HCT116 (cell line): ENCODE measurements around the gene SMIM33. TPM values are rescaled to one million over a fixed set of nuclear protein-coding genes. Genes with fewer than 3 reads are reported as not detected.

ENCODE experiments used
- ATAC-seq: fragments of 200-7000 bp; cut with Tn5 transposase; 2 replicates; pipeline ENCODE4 v1.9.1; 2020; ENCODE audit warnings: mild to moderate bottlenecking, moderate library complexity
- BruUV-seq: library from RNA; stranded (reverse); fragments of 400-500 nt; replicated peaks from 2 replicates; lab custom pipeline; 2021; lab: Mats Ljungman, UMichigan
- CTCF ChIA-PET: fragments of 300-600 bp; sonication (Branson Sonifier 250); formaldehyde crosslinking; loops from one replicate; lab custom pipeline; 2021; ENCODE audit warnings: antibody characterized with exemption; lab: Charles Lee
- POLR2A ChIA-PET: fragments of 300-600, 350-600 bp; sonication (Branson Sonifier 250); formaldehyde crosslinking; loops from one replicate; lab custom pipeline; 2021; ENCODE audit warnings: antibody characterized with exemption; lab: Charles Lee
- RAD21 ChIA-PET, 2 experiments: fragments of 300-600 bp; sonication (Branson Sonifier 250); formaldehyde crosslinking; loops; one replicate each; lab custom pipeline; 2023; ENCODE audit warnings: low total read pairs in 2 of 2; ENCODE audit not compliant: uncharacterized antibody in 2 of 2, unreplicated experiment in 2 of 2, low non-redundant PET in 1 of 2; lab: Charles Lee
- DNase-seq: peaks from one replicate; pipeline ENCODE4 v3.0.0-alpha.2; 2010; ENCODE audit warnings: low read depth, low spot score
- H2AFZ ChIP-seq: fragments of 200-600 bp; shearing (Covaris generic), sonication (generic); 2 replicates; pipeline ENCODE4 v1.6.1; 2017; ENCODE audit warnings: low read depth, mixed run types, mixed read lengths, antibody characterized with exemption, low read length; ENCODE audit not compliant: poor library complexity, severe bottlenecking
- H3K27ac ChIP-seq: 2 replicates; pipeline ENCODE4 v1.5.1; 2012; ENCODE audit warnings: low read depth, low read length
- H3K27me3 ChIP-seq: fragments of 200-600 bp; sonication (generic); 2 replicates; pipeline ENCODE4 v1.6.1; 2016; ENCODE audit warnings: mixed run types, low read length, mixed read lengths; ENCODE audit not compliant: insufficient read depth
- H3K36me3 ChIP-seq, 2 experiments: fragments of 200-500 bp in 1 of 2; fragments of 200-600 bp in 1 of 2; sonication (Bioruptor generic) in 1 of 2; sonication (generic) in 1 of 2; 2 replicates each; pipeline versions ENCODE4 v1.5.1 to v1.6.1; 2014 to 2016; ENCODE audit warnings: low read length in 2 of 2, inconsistent platforms in 1 of 2, mixed read lengths in 1 of 2, mixed run types in 1 of 2; ENCODE audit not compliant: insufficient read depth in 2 of 2, control insufficient read depth in 1 of 2
- H3K4me1 ChIP-seq, 2 experiments: fragments of 200-600 bp in 1 of 2; sonication (generic) in 1 of 2; 2 replicates each; pipeline versions ENCODE4 v1.5.1 to v1.6.1; 2012 to 2017; ENCODE audit warnings: low read length in 2 of 2, inconsistent platforms in 1 of 2, mild to moderate bottlenecking in 1 of 2, mixed read lengths in 1 of 2, mixed run types in 1 of 2, moderate library complexity in 1 of 2; ENCODE audit not compliant: insufficient read depth in 2 of 2, control insufficient read depth in 1 of 2
- H3K4me2 ChIP-seq: fragments of 200-600 bp; sonication (generic); 2 replicates; pipeline ENCODE4 v1.6.1; 2017; ENCODE audit warnings: mixed run types, low read length, mixed read lengths
- H3K4me3 ChIP-seq, 2 experiments: fragments of 200-600 bp in 1 of 2; sonication (generic) in 1 of 2; replicated peaks in 1 of 2; 2 replicates each; pipeline ENCODE4 v1.5.1; 2011 to 2016; ENCODE audit warnings: low read length in 2 of 2, control low read depth in 1 of 2, low read depth in 1 of 2, mild to moderate bottlenecking in 1 of 2, mixed read lengths in 1 of 2, mixed run types in 1 of 2
- H3K79me2 ChIP-seq: fragments of 200-600 bp; sonication (generic); 2 replicates; pipeline ENCODE4 v1.6.1; 2017; ENCODE audit warnings: mild to moderate bottlenecking, mixed run types, low read length, moderate library complexity, mixed read lengths; ENCODE audit not compliant: insufficient read depth
- H3K9ac ChIP-seq: fragments of 200-600 bp; sonication (generic); 2 replicates; pipeline ENCODE4 v1.6.1; 2016; ENCODE audit warnings: low read length, mixed read lengths
- H3K9me2 ChIP-seq: fragments of 200-600 bp; sonication (generic), shearing (Covaris generic); 2 replicates; pipeline ENCODE4 v1.6.1; 2017; ENCODE audit warnings: mixed run types, mild to moderate bottlenecking, moderate library complexity; ENCODE audit not compliant: insufficient read depth
- H3K9me3 ChIP-seq, 2 experiments: fragments of 200-500 bp in 1 of 2; fragments of 200-600 bp in 1 of 2; sonication (Bioruptor generic) in 1 of 2; sonication (generic) in 1 of 2; 2 replicates each; pipeline ENCODE4 v1.6.1; 2014 to 2017; ENCODE audit warnings: low read length in 2 of 2, mixed read lengths in 2 of 2, inconsistent platforms in 1 of 2, low read depth in 1 of 2, mild to moderate bottlenecking in 1 of 2, mixed run types in 1 of 2, moderate library complexity in 1 of 2; ENCODE audit not compliant: control insufficient read depth in 1 of 2, insufficient read depth in 1 of 2
- H4K20me1 ChIP-seq: fragments of 200-600 bp; sonication (generic), shearing (Covaris generic); 2 replicates; pipeline ENCODE4 v1.6.1; 2017; ENCODE audit warnings: mixed run types, mild to moderate bottlenecking, moderate library complexity; ENCODE audit not compliant: insufficient read depth
- CEBPB ChIP-seq: IDR thresholded peaks from 2 replicates; pipeline ENCODE4 v1.6.1; 2012; ENCODE audit warnings: low read depth
- EGR1 ChIP-seq: IDR thresholded peaks from 2 replicates; pipeline ENCODE4 v1.6.1; 2012; ENCODE audit warnings: low read depth
- EZH2phosphoT487 ChIP-seq: fragments of 200-600 bp; IDR thresholded peaks from 2 replicates; pipeline ENCODE4 v1.6.1; 2018; ENCODE audit warnings: antibody characterized with exemption, borderline replicate concordance
- FOSL1 ChIP-seq: IDR thresholded peaks from 2 replicates; pipeline ENCODE4 v1.6.1; 2012; ENCODE audit warnings: low read depth
- JUND ChIP-seq: IDR thresholded peaks from 2 replicates; pipeline ENCODE4 v1.6.1; 2012
- MAX ChIP-seq: IDR thresholded peaks from 2 replicates; pipeline ENCODE4 v1.6.1; 2012
- POLR2A ChIP-seq: IDR thresholded peaks from 2 replicates; pipeline ENCODE4 v1.7.0; 2011; ENCODE audit warnings: borderline replicate concordance; ENCODE audit not compliant: insufficient read depth, insufficient read length; ENCODE audit errors: extremely low read depth
- POLR2AphosphoS5 ChIP-seq: IDR thresholded peaks from 2 replicates; pipeline ENCODE4 v1.6.1; 2011; ENCODE audit warnings: mild to moderate bottlenecking, low read depth, low read length, moderate library complexity
- RAD21 ChIP-seq: IDR thresholded peaks from 2 replicates; pipeline ENCODE4 v1.6.1; 2012; ENCODE audit warnings: low read depth, mild to moderate bottlenecking
- REST ChIP-seq: IDR thresholded peaks from 2 replicates; pipeline ENCODE4 v1.6.1; 2012; ENCODE audit warnings: low read depth
- SP1 ChIP-seq: IDR thresholded peaks from 2 replicates; pipeline ENCODE4 v1.6.1; 2012; ENCODE audit warnings: low read depth
- SRF ChIP-seq: IDR thresholded peaks from 2 replicates; pipeline ENCODE4 v1.6.1; 2012; ENCODE audit warnings: low read depth
- TCF7L2 ChIP-seq: IDR thresholded peaks from 2 replicates; pipeline ENCODE4 v1.7.0; 2011; ENCODE audit warnings: borderline replicate concordance, inconsistent platforms; ENCODE audit not compliant: insufficient read depth, insufficient read length; ENCODE audit errors: extremely low read depth
- ZBTB33 ChIP-seq: IDR thresholded peaks from 2 replicates; pipeline ENCODE4 v1.6.1; 2011; ENCODE audit warnings: mild to moderate bottlenecking, low read length, moderate library complexity; ENCODE audit not compliant: insufficient replicate concordance; ENCODE audit errors: extremely low read depth
- intact Hi-C: fragments of 100-400 bp; cut with micrococcal nuclease; formaldehyde crosslinking; loops from 2 replicates; pipeline ENCODE4 v1.10.0; 2022
- total RNA-seq: library from RNA; stranded (reverse); gene quantifications from one replicate; pipeline ENCODE4 v1.2.1, GENCODE V29; 2021; ENCODE audit not compliant: unreplicated experiment

The SMIM33 gene
- total RNA-seq, 1 experiment from 2014 or later, result not detected

- intact Hi-C loops, result no loop called here
- H3K27me3 ChIP-seq, result no peaks in the 10 kb centered on the region
- no peaks in the 10 kb centered on the region for H3K9me2 ChIP-seq
Observed at GRCh38 chr5:139461176-139461575, 9.6 kb upstream of the SMIM33 start.

More at GRCh38 chr5:139461176-139461575, 9.6 kb upstream of the SMIM33 start:
- H3K4me2 ChIP-seq, result no peak overlapping the region
- H3K36me3 ChIP-seq, result no peaks in the 10 kb centered on the region
- H3K9me3 ChIP-seq, result no peaks in the 10 kb centered on the region
- H3K9ac ChIP-seq, result no peak overlapping the region
- TF ChIP-seq JUND (no peak), CEBPB (no peak), POLR2AphosphoS5 (no peak), MAX (no peak), TCF7L2 (no peak), REST (no peak), EGR1 (no peak), ZBTB33 (no peak), POLR2A (no peak), SRF (no peak), RAD21 (no peak), FOSL1 (no peak), SP1 (no peak), EZH2phosphoT487 (no peak)
- H4K20me1 ChIP-seq, result no peaks in the 10 kb centered on the region
- peaks cover 0 to 7% of the 10 kb centered on the region in 2 experiments; a peak in 1 of 4 replicates for H3K4me1 ChIP-seq
- no peak for DNase-seq
- no peak overlapping the region for H2AFZ ChIP-seq
- CTCF ChIA-PET, result no interaction called here
- no peak overlapping the region for H3K4me3 ChIP-seq
- no TSS peak for BruUV-seq
- RAD21 ChIA-PET, result no interaction called here
- no peak overlapping the region for H3K27ac ChIP-seq
- H3K79me2 ChIP-seq, result no peaks in the 10 kb centered on the region
- no peak for ATAC-seq
- POLR2A ChIA-PET, result no interaction called here
